GM12878 (cell line): ENCODE measurements around the gene KIF23. TPM values are rescaled to one million over a fixed set of nuclear protein-coding genes. Genes with fewer than 3 reads are reported as not detected.
A peak's percentile ranks its signal among the peaks of the same experiment; 100 is the strongest.

Experiments
- ATAC-seq: fragments of 200-7000 bp; cut with Tn5 transposase; 3 replicates; pipeline ENCODE4 v1.9.1; 2020; ENCODE audit warnings: mild to moderate bottlenecking, moderate library complexity
- BruUV-seq: library from RNA; stranded (reverse); fragments of 400-500 nt; replicated peaks from 2 replicates; lab custom pipeline; 2021; lab: Mats Ljungman, UMichigan
- CTCF ChIA-PET: fragments of 300-600 bp; sonication (Branson Sonifier 250); formaldehyde crosslinking; extraction: SDS; loops from one replicate; lab custom pipeline; 2021; ENCODE audit warnings: inconsistent platforms; lab: Yijun Ruan, JAX
- POLR2A ChIA-PET: fragments of 350-600 bp; formaldehyde crosslinking; extraction: SDS; loops from one replicate; lab custom pipeline; 2021; ENCODE audit warnings: inconsistent platforms; lab: Charles Lee
- RAD21 ChIA-PET: fragments of 300-600 bp; sonication (Branson Sonifier 250); formaldehyde crosslinking; loops from one replicate; lab custom pipeline; 2023; ENCODE audit warnings: antibody characterized with exemption; ENCODE audit not compliant: unreplicated experiment; lab: Charles Lee
- SMC1A ChIA-PET: fragments of 300-600 bp; sonication (Branson Sonifier 250); formaldehyde crosslinking; loops from one replicate; lab custom pipeline; 2023; ENCODE audit not compliant: unreplicated experiment, uncharacterized antibody; lab: Charles Lee
- DNase-seq: peaks from one replicate; pipeline ENCODE4 v3.0.0-alpha.2; 2011; ENCODE audit warnings: low read depth, low spot score
- FAIRE-seq: peaks from 3 replicates; lab custom pipeline; 2011; peaks lifted over from hg19 to GRCh38; lab: Jason Lieb, UNC
- H2AFZ ChIP-seq: 2 replicates; pipeline ENCODE4 v1.6.0; 2011; ENCODE audit warnings: low read depth, low read length, control low read depth; ENCODE audit not compliant: control insufficient read depth
- H3K27ac ChIP-seq: 2 replicates; pipeline ENCODE4 v1.5.1; 2011; ENCODE audit warnings: control low read depth; ENCODE audit not compliant: control insufficient read depth, insufficient read depth
- H3K27me3 ChIP-seq, 2 experiments: replicated peaks in 1 of 2; 2 replicates each; pipeline versions ENCODE4 v1.6.0 to v1.6.1; 2011; ENCODE audit warnings: low read length in 1 of 2; ENCODE audit not compliant: control insufficient read depth in 2 of 2, insufficient read depth in 2 of 2
- H3K36me3 ChIP-seq, 2 experiments: 2 replicates each; pipeline ENCODE4 v1.5.1; 2011; ENCODE audit warnings: low read length in 1 of 2; ENCODE audit not compliant: control insufficient read depth in 2 of 2, insufficient read depth in 2 of 2
- H3K4me1 ChIP-seq: 2 replicates; pipeline ENCODE4 v1.6.1; 2011; ENCODE audit warnings: mild to moderate bottlenecking, low read length, moderate library complexity, mixed read lengths; ENCODE audit not compliant: control insufficient read depth, insufficient read depth
- H3K4me2 ChIP-seq: 2 replicates; pipeline ENCODE4 v1.6.0; 2011; ENCODE audit warnings: control low read depth; ENCODE audit not compliant: control insufficient read depth, insufficient read depth
- H3K4me3 ChIP-seq: fragments of 200-600 bp; sonication (generic); 2 replicates; pipeline ENCODE4 v1.5.1; 2016
- H3K79me2 ChIP-seq: 2 replicates; pipeline ENCODE4 v1.6.0; 2011; ENCODE audit warnings: low read length; ENCODE audit not compliant: control insufficient read depth, insufficient read depth
- H3K9ac ChIP-seq: 2 replicates; pipeline ENCODE4 v1.8.0; 2011; ENCODE audit warnings: low read length, control low read depth, mixed read lengths; ENCODE audit not compliant: control insufficient read depth, insufficient read depth
- H3K9me3 ChIP-seq: replicated peaks from 3 replicates; pipeline ENCODE4 v1.5.1; 2011; ENCODE audit warnings: mild to moderate bottlenecking, low read length; ENCODE audit not compliant: control insufficient read depth, insufficient read depth
- H4K20me1 ChIP-seq: 2 replicates; pipeline ENCODE4 v1.6.0; 2011; ENCODE audit not compliant: control insufficient read depth, insufficient read depth
- CBX5 ChIP-seq: sonication (generic); IDR thresholded peaks from 2 replicates; pipeline ENCODE4 v1.6.1; 2016; ENCODE audit warnings: low read depth, moderate library complexity, mild to moderate bottlenecking, inconsistent platforms
- CUX1 ChIP-seq: IDR thresholded peaks from 2 replicates; pipeline ENCODE4 v1.6.1; 2012; ENCODE audit warnings: improper control_type of control experiment, low read depth, low read length; ENCODE audit not compliant: insufficient replicate concordance
- PKNOX1 ChIP-seq: fragments of 450-650 bp; IDR thresholded peaks from 2 replicates; pipeline ENCODE4 v1.6.1; 2016; ENCODE audit warnings: mild to moderate bottlenecking
- ZNF384 ChIP-seq: IDR thresholded peaks from 2 replicates; pipeline ENCODE4 v1.6.1; 2012; ENCODE audit warnings: low read depth, mild to moderate bottlenecking, low read length, improper control_type of control experiment, borderline replicate concordance
- WGBS: methylation state at CpG from one replicate; pipeline ENCODE4 v1.1.6; 2016; ENCODE audit warnings: low lambda C conversion rate; ENCODE audit not compliant: insufficient replicate concordance, insufficient coverage; ENCODE audit errors: missing lambda C conversion rate; 5-methylcytosine and 5-hydroxymethylcytosine counted together
- in situ Hi-C: fragments of 300-500 bp; cut with MboI; formaldehyde crosslinking; loops from 9 replicates; pipeline ENCODE4 v1.14.3; 2018; ENCODE audit warnings: mixed read lengths
- intact Hi-C: fragments of 100-400 bp; cut with micrococcal nuclease; formaldehyde crosslinking; loops from one replicate; pipeline ENCODE4 v1.14.2; 2022; ENCODE audit not compliant: unreplicated experiment
- polyA plus RNA-seq, 11 experiments: library from polyadenylated mRNA; depleted of rRNA in 4 of 11; unstranded in 6 of 11; stranded (reverse) in 5 of 11; fragments of >200 nt; fragmentation: Nextera tagmentation in 4 of 11; fragmentation: Illumina TruSeq in 1 of 11; extraction: Ambion mirVana in 4 of 11; extraction: Trizol in 1 of 11; gene quantifications; 1 replicate in 1 of 11; 2 replicates in 10 of 11; pipeline versions ENCODE4 v1.2.1 to v1.2.3, GENCODE V29; 2011 to 2016; ENCODE audit warnings: inconsistent platforms in 2 of 11, missing spikeins in 2 of 11, low read depth in 1 of 11
- total RNA-seq, 4 experiments: library from RNA; depleted of rRNA in 3 of 4; stranded (reverse); fragments of >200 nt in 3 of 4; fragmentation: Illumina TruSeq in 1 of 4; extraction: Trizol in 1 of 4; gene quantifications; 2 replicates each; pipeline versions ENCODE4 v1.2.1 to v1.2.3, GENCODE V29; 2013 to 2021

KIF23 gene
- total and polyA plus RNA-seq, 10 of the 15 experiments (the other 5 are each of a cell fraction or from before 2014, with no cell fraction given) = 28.0 to 62.5 (median 46.6) TPM

GRCh38 chr15:69443032-69443611, 29.0 kb downstream of the KIF23 start:
- Histone ChIP-seq H3K4me1 (no peaks in the 10 kb centered on the region; the same call in 1 of the 2 replicates), H3K9ac (no peak overlapping the region), H3K9me3 (no peaks in the 10 kb centered on the region), H3K27me3 (no peaks in the 10 kb centered on the region), H3K27ac (peak overlapping the region; percentile 1; the same call in 1 of the 2 replicates), H4K20me1 (no peaks in the 10 kb centered on the region), H2AFZ (peak overlapping the region; percentile 1; the same call in 1 of the 2 replicates), H3K4me3 (peak overlapping the region; percentile 23; the same call in 1 of the 2 replicates), H3K36me3 (peaks cover 5 to 35% of the 10 kb centered on the region in 2 experiments), H3K79me2 (no peaks in the 10 kb centered on the region), H3K4me2 (peak overlapping the region; percentile 33)
- SMC1A ChIA-PET = interaction anchor here (0.7 to 1.6 kb wide), 2 partner anchors 9 kb away, joined by 3 to 6 read pairs; partner anchors contain the start of gene RPLP1
- ATAC-seq = peak; percentile 89
- CTCF ChIA-PET = interaction anchor here (1.2 to 1.4 kb wide), 2 partner anchors 20 to 32 kb away, joined by 3 to 5 read pairs; no protein-coding TSS in a partner anchor
- no peak for DNase-seq
- WGBS = 69% methylated on average over 5 of the region's 5 CpGs
- RAD21 ChIA-PET = interaction anchor here (0.7 to 1.3 kb wide), 2 partner anchors 10 to 1314 kb away, joined by 4 to 5 read pairs; partner anchors contain the start of gene RPLP1
- POLR2A ChIA-PET = interaction anchor here (0.6 to 0.7 kb wide), 4 partner anchors 9 to 360 kb away, joined by 4 to 9 read pairs (median 5); no protein-coding TSS in a partner anchor
- peak; percentile 84 for FAIRE-seq
- intact Hi-C loops = no loop called here
- no TSS peak for BruUV-seq
- TF ChIP-seq CUX1 = no peak
- peak; percentile 84 for TF ChIP-seq ZNF384
- TF ChIP-seq CBX5 = no peak
- peak; percentile 63; the same call in 1 of the 2 replicates for TF ChIP-seq PKNOX1
- in situ Hi-C loops = no loop called here
